ENCODE data around the gene PALLD.

DNA sequence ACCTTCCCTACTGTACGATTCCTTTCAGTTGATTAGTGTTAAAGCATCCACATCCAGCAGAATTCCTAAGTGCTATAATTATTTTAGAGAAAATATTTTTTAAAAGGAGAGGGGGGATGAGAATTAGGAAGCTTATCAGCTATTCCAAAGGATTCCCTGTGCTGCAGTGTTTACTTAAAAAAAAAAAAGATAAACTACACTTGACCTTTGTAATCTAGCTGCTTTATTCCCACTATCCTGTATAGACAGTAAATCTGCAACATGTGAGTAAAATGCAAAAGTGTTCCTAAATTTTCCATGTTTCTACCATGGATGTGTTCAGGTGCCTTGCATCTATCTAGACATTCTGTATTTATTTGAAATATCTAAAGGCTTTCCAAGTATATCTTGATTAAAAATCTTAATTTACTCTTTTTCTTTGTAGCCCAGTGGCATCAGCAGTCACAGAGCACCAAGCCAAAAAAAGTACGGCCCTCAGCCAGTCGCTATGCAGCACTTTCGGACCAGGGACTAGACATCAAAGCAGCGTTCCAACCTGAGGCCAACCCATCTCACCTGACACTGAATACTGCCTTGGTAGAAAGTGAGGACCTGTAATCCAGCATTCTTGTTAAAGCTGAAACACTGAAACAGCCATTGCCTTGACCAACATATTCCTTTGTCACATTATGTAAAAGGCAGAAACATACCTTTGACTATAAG is 429.1 kb downstream of the PALLD start:
- TF ChIP-seq EZH2 (IDR thresholded peaks at IDR 0.05; ENCODE audit: insufficient read depth, poor library complexity, severe bottlenecking) (no peak), EZH2phosphoT487 (IDR thresholded peaks at IDR 0.05; ENCODE audit: insufficient read depth, low read depth) (no peak)

All from GM23248 (cell line).